Lower leg skin (tissue), 4 donors: ENCODE data around the gene ARSJ. TPM values are rescaled to one million over a fixed set of nuclear protein-coding genes. Genes with fewer than 3 reads are reported as not detected.

ENCODE experiments used
- DNase-seq, 2 donors: peaks; one replicate each; pipeline ENCODE4 v3.0.0-alpha.2; 2019; ENCODE audit warnings: low spot score in 2 of 2
- H3K4me3 ChIP-seq: fragments of 200-600 bp; sonication (generic); 2 replicates; pipeline ENCODE4 v1.5.1; 2017; ENCODE audit warnings: mild to moderate bottlenecking, low read depth; ENCODE audit not compliant: poor library complexity, severe bottlenecking
- POLR2A ChIP-seq, 2 donors: fragments of 450-650 bp; IDR thresholded peaks; one replicate each; pipeline ENCODE4 v1.6.1; 2016 to 2017; ENCODE audit warnings: antibody characterized with exemption in 2 of 2, mild to moderate bottlenecking in 1 of 2, moderate library complexity in 1 of 2
- WGBS, 2 donors: methylation state at CpG; one replicate each; pipeline ENCODE4 v1.1.5; 2018; 5-methylcytosine and 5-hydroxymethylcytosine counted together
- intact Hi-C: fragments of 100-400 bp; cut with DNase I; formaldehyde crosslinking; loops from one replicate; pipeline ENCODE4 v1.15.0; 2023; ENCODE audit warnings: low total_unique reads
- total RNA-seq, 4 donors: library from RNA; depleted of rRNA; stranded (reverse); fragments of >200 nt; gene quantifications; one replicate each; pipeline ENCODE4 v1.1.0, GENCODE V29; 2016
- TF ChIP-seq, protein P1 (sequence below), 3 donors: fragments of 450-650 bp; IDR thresholded peaks; one replicate each; pipeline ENCODE4 v1.5.1; 2016; ENCODE audit warnings: antibody characterized with exemption in 3 of 3, mild to moderate bottlenecking in 3 of 3, moderate library complexity in 2 of 3

Gene ARSJ
- total RNA-seq, 4 donors from 2014 or later = 0.42 to 3.7 (median 1.6) TPM

DNA sequence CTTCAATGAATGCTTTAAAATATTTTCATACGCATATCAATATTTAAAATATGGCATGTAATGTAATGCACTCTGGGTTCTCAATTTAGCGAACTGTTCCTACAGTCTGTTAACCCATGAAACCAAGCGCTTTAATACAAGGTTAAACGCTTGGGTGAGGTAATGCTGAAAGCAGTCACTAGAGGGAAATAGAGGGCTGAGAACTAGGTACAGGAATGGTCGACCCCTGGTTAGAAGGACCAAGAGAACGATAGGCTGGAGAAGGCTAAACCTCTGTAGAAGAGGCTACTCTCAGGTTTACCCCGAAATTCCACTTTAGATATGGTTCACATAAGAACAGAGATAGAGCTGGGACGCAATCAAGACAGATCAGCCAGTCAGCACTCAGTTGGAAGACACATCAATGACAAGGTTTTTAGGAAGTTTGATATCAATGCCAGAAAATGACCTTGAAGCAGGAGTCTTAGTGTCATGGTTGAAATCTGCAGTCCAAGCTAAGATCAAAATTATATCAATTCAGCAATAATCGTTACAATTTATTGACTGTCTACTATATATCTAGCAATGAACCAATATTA is 26.9 kb downstream of the ARSJ start:
- no peak overlapping the region for H3K4me3 ChIP-seq
- DNase-seq = no peak
- intact Hi-C loops = no loop called here
- TF ChIP-seq POLR2A (IDR thresholded peaks at IDR 0.05) = no peak
- TF ChIP-seq, protein P1, sequence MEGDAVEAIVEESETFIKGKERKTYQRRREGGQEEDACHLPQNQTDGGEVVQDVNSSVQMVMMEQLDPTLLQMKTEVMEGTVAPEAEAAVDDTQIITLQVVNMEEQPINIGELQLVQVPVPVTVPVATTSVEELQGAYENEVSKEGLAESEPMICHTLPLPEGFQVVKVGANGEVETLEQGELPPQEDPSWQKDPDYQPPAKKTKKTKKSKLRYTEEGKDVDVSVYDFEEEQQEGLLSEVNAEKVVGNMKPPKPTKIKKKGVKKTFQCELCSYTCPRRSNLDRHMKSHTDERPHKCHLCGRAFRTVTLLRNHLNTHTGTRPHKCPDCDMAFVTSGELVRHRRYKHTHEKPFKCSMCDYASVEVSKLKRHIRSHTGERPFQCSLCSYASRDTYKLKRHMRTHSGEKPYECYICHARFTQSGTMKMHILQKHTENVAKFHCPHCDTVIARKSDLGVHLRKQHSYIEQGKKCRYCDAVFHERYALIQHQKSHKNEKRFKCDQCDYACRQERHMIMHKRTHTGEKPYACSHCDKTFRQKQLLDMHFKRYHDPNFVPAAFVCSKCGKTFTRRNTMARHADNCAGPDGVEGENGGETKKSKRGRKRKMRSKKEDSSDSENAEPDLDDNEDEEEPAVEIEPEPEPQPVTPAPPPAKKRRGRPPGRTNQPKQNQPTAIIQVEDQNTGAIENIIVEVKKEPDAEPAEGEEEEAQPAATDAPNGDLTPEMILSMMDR (IDR thresholded peaks at IDR 0.05) = no peak
- whole genome bisulfite sequencing, 2 donors = 72 to 77% methylated on average over 9 of the region's 9 CpGs

GRCh38 chr4:113951263-113951662 is 28.2 kb downstream of the ARSJ start:
- H3K4me3 ChIP-seq = no peak overlapping the region
- no peak for DNase-seq
- 29 to 30% methylated on average over 6 of the region's 6 CpGs for WGBS, 2 donors
- intact Hi-C loops = no loop called here
- TF ChIP-seq POLR2A (IDR thresholded peaks at IDR 0.05) = no peak
- TF ChIP-seq, protein P1 (IDR thresholded peaks at IDR 0.05) = no peak

GRCh38 chr4:113950207-113950606 is 29.2 kb downstream of the ARSJ start:
- intact Hi-C loops = no loop called here
- no peak for TF ChIP-seq POLR2A (IDR thresholded peaks at IDR 0.05)
- TF ChIP-seq, protein P1 (IDR thresholded peaks at IDR 0.05) = no peak
- no peak overlapping the region for H3K4me3 ChIP-seq

GRCh38 chr4:113947484-113947883 is 32.0 kb downstream of the ARSJ start:
- intact Hi-C loops = no loop called here
- DNase-seq = no peak
- no peak overlapping the region for H3K4me3 ChIP-seq
- no peak for TF ChIP-seq POLR2A (IDR thresholded peaks at IDR 0.05)
- TF ChIP-seq, protein P1 (IDR thresholded peaks at IDR 0.05) = no peak
- 97 to 100% methylated on average over 1 of the region's 1 CpG for WGBS, 2 donors

More at GRCh38 chr4:113950207-113950606, 29.2 kb downstream of the ARSJ start:
- DNase-seq = no peak

GRCh38 chr4:113945906-113946305 is 33.5 kb downstream of the ARSJ start:
- DNase-seq = no peak
- no peak overlapping the region for H3K4me3 ChIP-seq
- 74 to 83% methylated on average over 1 of the region's 1 CpG for WGBS, 2 donors
- no peak for TF ChIP-seq POLR2A (IDR thresholded peaks at IDR 0.05)
- TF ChIP-seq, protein P1 (IDR thresholded peaks at IDR 0.05) = no peak
- intact Hi-C loops = no loop called here

GRCh38 chr4:113943863-113944262 is 35.6 kb downstream of the ARSJ start:
- no peak overlapping the region for H3K4me3 ChIP-seq
- intact Hi-C loops = no loop called here
- WGBS, 2 donors = 62 to 71% methylated on average over 3 of the region's 3 CpGs
- no peak for DNase-seq
- no peak for TF ChIP-seq POLR2A (IDR thresholded peaks at IDR 0.05)
- TF ChIP-seq, protein P1 (IDR thresholded peaks at IDR 0.05) = no peak
